Activated gamma-delta T cell treated with anti-CD3 and anti-CD28 coated beads, Interleukin-2, amount 50 U/mL, for 16 hours (primary cell): Measurements from ENCODE around the gene EPB41L1.

ENCODE experiments used
- DNase-seq: peaks from one replicate; pipeline ENCODE4 v3.0.0-alpha.2; 2020; ENCODE audit warnings: low read depth

EPB41L1 gene

DNA sequence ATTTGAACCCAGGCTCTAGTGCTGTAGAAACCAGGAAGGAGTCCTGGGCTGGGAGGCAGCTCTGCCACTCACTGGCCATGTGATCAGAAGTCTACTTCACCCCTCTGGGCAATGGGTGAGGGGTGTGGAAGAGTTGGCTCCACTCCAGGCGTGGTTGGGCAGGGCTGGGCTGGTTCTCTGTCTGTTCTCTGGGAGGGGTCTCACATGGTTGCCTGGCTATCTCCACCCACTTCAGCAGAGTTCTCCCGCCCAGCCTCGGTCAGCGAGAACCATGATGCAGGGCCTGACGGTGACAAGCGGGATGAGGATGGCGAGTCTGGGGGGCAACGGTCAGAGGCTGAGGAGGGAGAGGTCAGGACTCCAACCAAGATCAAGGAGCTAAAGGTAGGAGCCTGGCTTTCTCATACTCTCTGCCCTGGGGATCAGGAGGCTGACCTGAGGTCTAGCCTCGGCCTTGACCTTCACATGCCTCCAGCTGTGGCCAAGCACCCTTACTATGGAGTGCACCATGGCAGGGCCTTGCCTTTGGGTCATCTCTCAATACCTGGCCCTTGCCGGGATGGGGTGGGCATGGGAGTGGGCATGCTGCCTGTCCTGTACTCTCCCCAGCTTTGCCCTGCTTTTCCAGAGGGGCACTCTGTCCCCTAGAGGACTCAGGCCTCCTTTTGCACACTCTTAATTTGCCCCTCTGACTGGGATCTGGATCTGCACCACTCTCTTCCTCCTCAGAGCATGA is 39.6 kb downstream of the EPB41L1 start:
- DNase-seq, result no peak

DNA sequence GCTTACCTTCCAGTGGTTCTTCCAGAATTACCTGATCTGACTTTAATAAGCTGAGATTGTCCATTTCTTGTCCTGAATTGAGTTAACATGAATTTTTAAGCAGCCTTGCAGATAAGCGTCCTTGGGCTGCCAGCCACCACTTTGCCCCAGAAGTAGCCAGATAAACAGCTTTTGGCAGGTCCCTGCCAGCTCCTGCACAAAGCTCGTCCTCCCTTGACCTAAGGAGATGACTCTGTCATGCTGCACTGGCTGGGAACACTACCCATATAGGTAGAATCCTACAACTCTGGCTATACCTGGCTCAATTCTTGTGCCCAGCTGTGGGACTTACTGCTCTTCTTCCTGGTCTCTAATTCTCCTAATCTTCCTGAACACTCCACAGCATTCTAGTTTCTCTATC is 42.1 kb downstream of the EPB41L1 start:
- DNase-seq, result no peak

DNA sequence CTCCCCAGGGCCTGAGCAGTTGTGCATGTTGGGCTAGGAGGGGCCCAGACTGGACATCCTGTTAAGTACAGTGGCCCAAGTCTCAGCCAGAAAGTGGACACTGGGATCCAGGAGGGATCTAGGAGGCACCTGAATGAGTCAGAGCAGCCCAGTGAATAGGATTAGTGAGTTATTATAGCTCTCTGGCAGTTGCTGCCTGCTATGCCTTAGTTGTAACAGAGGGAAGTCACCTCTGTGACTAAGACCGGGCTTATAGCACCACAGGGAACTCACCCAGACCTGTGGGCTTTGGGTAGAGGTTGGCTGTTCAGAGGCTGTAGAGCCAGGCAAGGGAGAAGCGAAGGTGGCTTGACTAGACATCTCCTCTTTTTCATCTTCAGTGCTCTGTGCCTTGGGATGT is 42.7 kb downstream of the EPB41L1 start:
- DNase-seq, result no peak

DNA sequence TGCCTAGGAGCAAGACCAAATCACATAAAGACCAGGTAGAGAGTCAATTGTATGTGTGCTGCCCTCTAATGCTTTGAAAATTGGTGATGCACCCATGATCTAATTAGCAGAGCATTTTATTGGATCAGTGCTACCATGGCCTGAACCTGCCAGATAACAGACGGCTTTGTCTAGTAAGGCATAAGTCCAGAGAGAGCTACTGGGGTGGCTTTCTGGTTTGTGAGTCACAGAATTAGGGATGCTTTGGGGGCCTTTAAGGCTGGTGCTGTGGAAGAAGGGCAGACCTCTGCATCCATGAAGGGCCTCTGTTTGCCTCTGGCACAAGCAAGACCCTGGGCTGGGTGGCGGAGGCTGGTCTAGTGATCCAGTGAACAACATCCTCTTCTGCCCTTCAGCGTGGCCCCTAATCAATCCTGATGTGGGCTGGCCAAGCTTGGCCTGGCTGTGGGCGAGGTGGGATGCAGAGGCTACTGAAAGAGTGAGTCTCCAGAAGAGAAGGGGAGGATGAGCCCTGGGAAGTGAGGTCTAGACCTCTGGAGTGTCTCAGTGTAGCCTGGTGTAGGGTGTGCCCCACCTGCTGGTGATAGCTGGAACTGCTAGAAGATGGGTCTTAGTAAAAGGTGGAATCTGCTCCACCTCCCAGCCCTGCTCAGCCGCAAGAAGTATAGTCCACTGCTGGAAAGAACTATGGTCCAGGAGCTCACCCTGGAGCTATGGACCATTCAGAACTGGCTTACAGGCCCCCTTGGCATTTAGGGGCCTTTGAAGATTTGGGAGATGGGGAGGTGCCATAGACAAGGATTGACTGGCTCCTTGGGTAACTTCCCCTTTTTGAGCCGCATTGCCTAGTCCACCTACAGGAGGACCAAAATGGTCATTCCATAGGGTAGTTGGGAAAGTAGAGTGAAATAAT is 45.1 kb downstream of the EPB41L1 start:
- peak; percentile 68 for DNase-seq

DNA sequence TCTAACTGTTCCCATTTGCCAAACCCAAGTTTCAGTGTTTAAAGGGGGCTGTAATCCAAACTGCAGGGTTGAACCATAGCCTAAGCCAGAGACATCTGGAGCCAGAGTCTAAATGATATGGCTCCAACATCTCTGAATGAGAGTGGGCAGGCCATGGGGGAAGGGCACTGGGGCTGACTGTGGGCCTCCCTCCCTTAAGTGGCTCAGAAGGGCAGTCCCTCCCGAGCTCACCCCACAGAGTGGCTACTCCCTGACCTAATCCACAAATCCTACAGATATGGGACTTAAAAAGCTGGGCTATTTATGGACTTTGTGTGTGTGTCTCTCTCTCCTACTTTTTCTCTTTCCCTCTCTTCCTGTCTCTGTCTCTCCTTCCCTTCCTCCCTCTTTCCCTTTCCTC is 45.9 kb downstream of the EPB41L1 start:
- no peak for DNase-seq

DNA sequence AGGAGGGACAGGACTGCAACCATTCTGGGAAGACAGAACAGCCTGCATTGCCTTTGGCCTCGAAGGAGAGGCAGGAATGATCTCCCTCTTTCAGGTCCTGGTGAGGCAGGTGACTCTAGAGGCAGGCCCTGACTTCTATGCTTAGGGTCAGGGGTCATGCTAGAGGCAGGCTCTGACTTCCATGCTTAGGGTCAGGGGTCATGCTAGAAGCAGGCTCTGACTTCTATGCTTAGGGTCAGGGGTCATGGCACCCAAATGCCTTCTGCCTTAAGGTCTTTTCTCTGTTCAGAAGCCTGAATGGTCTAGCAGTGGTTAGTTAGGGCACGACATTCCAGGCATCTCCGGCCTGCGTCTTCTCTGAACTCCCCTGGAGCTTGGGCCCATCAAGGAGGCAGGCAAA is 46.7 kb downstream of the EPB41L1 start:
- DNase-seq, result no peak

DNA sequence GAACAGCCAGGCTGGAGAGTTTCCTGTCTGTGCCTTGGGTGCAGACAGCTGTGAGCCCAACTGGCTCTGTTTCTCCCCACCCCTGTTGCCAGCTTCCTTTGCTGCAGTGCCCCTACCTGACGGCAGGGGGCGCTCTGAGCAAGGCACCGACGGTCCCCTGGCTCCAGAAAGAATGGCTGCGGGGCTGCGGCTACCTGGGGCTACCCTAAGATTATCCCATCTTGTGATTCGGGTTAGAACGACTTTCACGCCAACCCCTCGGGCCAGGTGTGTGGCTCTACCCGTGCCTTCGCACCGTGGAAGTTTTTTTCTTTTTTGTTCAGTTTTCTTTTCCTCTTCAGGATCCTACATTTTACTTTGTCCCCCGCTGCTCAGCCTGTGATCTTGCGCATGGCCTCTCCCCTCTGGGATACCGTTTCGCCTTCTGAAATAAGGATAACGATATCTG is 48.4 kb downstream of the EPB41L1 start:
- DNase-seq, result peak; percentile 71

DNA sequence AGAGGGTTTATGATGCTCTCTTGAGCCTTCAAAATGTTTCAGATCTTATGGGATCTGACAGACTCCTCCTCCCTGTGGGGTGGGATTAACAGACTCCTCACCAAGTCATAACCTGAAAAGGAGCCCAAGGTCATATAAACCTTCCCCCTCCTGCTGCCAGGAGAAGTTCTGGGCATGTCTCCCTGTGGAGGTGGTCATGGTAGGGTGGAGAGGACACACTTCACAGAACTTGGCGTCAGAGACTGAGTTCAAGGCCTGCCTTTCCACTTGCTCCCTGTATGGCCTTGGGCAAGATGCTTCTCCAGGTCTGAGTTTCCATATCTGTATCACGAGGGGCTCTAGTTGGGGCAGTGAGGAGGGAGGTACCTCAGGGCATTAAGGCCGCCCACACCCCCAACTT is 49.3 kb downstream of the EPB41L1 start:
- DNase-seq, result no peak

DNA sequence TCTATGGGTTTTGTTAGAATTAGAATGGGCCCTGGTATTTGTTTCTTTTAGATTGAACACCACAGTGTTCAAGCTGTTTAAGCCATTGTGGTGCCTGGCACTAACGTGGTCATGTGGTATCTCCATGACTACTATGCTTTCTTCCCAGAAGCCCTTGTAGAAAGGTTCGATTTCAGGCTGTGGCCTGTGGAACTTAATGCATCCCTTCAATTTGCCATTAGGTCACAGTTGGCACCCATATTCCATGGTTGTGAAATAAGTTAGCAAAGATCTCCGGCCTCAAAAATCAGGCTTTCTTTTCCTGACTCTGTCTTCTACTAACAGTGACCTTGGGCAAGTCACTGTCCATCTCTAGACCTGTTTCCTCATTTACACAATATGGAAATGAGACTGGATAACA is 50.5 kb downstream of the EPB41L1 start:
- no peak for DNase-seq

DNA sequence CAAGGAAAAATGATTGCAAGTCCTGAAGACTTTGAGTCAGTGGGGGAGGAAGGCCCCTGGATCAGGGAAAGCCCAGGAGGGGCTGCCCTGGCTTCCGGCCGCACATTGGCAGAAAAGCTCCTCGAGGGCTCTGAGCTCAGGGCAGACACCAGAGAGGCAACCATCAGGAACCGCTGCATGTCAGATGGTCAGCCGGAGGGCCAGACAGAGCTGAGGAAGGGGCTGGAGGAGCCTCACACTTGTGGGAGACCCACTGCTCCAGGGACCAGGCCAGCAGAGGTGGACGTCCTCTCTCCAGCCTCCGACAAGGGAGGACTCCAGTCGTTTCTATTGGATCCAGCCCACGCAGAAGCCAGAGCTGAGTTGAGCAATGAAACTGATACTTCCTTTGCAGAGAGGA is 51.5 kb downstream of the EPB41L1 start:
- DNase-seq, result no peak

DNA sequence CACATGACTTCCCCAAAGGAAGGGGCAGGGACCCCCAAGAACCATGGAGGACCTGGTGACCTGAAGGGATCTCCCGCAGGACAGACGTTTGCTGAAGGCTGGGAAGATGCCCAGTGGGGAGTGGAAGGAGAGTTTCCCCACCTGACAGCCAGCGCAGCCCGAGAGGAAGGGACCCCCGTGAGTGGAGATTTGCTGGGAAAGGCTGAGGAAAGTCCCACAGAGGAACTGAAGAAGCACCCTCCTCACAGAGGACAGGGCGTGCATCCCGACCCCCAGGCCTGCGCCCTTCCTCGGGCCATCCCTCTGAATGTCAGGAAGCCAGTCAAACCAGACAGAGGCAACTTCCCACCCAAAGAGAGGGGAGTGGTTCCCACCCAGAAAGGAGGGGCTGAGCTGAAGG is 52.1 kb downstream of the EPB41L1 start:
- DNase-seq, result no peak

DNA sequence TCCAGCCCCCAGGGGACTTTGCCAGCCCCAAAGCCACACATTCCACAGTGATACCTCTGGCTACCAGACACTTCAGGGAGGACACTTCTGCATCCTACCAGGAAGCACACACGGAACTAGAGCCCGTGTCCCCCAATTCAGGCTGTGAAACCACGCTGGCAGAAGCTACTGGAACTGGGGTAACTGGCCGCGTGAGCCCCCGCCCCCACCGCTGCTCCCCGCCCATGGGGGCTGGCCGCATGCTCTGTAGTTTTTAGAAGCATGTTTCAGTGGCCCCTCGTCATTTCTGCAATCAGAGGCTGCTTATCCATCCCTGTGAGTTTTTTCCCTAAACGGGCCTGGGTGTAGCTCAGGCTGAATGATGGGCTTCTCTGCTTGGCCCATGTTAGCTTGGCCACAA is 53.1 kb downstream of the EPB41L1 start:
- no peak for DNase-seq

DNA sequence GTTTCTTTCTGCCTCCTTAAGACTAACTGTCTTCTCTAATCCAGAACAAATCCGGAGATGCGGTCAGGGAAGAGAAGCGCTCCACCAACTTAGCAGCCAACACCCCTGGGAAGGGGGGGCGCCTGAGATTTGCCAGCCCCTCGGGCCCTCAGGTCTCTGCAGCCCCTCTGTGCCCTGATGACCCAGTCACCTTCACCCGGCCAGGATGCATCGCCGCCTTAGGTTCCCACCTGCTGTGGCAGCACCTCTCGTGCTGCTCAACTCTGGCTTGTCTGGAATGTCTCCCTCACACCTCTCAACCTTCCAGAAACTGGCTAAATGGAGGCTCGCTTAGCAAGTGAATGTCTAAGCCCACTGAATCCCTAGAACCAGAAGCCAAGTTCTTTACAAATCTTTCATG is 53.7 kb downstream of the EPB41L1 start:
- no peak for DNase-seq

DNA sequence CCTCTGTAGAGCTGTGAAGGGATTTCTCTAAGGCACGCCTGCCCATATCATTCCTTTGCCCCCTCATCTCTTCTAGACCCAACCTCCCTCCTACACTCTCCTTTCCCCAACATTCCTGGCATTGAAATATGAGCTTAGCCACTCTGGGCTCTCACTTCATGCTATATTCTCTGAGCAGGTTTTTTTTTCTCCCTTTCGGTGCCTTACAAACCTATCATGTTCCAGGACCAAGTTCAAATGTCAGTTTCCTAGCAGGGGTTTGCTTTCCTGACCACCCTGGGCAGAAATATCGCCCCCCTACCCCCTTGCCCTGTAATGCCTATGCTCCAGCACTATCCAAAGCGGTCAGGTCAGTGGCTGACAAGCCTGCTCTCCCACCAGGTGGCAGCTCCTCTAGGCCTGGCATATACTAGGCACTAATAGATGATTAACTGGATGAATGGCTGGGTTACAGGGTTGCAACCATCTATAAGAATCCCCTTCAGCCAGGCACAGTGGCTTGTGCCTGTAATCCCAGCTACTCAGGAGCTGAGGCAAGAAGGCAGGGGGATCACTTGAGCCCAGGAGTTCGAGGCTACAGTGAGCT is 56.0 kb downstream of the EPB41L1 start:
- no peak for DNase-seq

DNA sequence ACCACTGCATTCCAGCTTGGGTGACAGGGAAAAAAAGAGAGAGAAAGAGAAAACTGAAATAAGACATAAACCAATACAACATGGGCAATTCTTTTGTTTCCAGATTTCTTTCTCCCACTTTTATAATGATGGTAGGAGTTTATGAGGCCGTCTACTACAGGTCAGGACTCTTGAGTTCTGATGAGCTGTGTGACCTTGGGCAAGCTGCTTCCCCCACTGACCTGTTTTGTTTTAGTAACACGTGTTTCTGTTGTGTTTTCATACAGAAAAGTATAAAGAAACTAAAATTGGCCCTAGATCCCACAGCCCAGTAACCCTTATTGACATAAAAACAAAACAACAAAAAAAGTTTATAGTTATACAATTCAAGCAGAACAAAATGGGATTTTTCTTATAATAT is 58.8 kb downstream of the EPB41L1 start:
- DNase-seq, result no peak

DNA sequence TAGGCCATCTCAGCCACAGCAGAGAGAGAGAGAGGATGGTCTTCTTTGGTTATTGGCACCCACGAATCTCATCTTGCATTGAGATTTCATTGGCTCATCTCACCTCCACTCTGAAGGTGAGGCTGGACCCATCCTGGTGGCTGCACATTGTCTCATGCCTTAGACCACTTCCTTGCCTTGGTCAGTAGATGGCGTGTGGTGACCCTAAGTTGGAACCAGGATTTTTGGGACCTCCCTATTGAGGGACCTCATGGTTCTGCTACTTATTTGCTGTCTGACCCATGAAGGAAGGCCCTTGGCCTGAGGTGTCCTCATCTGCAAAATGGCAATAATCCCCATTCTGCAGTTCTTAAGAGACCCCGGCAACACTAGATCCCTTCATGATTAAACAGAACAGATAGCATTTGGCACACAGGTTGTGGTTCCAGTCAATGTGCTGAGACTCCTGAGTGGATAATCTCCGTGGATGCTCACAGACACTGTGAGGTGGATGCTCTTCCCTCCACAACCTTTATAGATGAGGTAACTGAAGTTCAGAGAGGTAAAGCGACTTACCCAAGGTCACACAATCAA is 60.2 kb downstream of the EPB41L1 start:
- no peak for DNase-seq

DNA sequence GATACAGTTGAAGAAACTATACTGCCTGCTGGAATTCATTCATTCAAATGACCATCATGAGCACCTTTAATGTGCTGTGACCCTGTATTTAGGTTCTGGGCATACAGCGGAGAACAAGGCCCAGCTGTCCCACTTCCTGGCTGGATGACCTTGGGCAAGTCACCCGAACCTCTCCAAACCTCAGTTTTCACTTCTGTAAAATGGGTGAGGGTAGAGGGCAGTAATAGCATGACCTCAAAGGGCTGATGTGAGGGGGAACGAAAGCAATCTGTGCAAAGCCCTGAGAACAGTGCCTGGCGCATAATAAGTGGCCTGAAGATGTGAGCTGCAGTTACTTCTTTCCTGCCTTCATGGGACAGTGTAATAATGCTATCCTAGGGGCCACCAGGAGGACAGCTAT is 61.2 kb downstream of the EPB41L1 start:
- DNase-seq, result no peak

DNA sequence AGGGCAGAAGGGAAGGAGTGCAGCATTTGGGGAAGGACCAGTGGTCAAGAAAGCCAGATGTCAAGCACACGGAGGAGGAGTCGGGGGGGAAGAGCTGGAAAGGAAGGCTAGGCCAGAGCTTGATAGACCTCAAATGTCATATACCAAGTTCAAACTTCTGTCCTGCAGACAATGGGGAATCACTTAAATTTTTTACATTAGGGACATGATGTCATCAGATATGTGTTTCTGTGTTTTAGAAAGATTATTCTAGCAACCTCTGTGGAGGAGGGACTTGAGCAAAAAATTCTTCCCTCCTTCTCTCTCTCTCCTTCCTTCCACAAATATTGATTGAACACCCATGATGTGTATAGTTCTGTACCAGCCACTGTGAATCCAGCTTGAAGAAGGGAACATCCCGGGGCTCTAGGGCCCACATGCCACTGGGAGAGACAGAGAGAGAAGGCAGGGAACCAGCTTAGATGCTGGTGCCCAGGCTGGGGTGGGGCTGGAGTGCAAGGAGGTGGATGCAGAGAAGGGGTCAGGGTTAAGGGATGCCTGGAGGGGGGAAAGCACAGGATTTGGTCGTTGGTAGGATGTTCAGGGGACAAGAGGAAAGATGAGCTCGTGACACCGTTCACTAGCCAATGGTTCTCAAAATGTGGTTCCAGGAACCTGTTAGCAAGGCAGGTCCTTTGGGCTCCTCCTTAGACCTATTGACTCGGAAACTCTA is 61.9 kb downstream of the EPB41L1 start:
- DNase-seq, result no peak

DNA sequence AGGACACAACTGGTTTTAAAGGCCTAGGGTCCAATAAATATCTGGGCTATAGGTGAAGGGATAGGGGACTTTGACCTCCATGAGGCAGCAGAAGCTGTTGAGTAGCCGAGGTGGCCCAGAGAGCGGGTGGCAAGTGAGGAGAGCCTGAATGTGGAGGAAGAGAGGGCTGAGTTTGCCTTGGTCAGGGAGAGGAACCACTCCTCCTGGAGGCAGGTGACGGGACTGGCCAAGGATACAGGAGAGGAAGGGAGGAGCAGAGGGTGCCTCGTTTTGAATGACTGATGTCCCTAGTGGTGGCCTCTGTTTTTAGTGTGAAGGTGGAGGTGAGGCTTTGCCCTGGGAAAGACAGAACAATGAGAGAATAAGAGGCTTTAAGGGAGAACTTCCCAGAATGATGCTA is 62.7 kb downstream of the EPB41L1 start:
- DNase-seq, result no peak

DNA sequence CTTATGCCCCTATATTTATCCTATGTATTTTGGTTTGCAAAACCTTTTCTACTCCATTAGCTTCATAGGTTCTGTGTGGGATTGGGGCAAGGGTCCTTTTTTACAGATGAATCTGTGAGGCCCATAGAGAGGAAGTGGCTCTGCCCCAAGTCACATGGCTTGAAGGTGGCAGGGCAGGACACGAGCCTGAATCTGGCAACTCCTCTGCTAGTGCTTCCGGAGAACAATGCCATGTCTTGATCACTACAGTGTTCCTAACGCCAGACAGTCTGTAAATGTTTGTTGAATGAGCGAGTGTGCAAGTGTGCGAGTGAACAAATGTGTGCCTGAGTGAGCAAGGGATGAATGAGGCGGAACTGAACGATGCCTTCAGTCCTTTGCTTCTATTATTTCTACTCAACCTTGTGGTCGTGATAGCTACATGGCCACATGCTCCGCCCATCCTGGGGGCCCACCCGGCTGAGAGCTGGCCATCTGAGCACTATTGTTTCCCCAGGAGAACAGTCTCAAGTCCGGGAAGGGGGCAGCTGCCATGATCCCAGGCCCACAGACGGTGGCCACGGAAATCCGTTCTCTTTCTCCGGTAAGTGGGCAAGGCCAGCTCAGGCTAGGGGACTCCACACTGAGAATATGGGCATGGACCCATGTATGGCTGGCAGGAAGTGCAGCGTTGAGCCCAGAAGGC is 64.0 kb downstream of the EPB41L1 start:
- no peak for DNase-seq

DNA sequence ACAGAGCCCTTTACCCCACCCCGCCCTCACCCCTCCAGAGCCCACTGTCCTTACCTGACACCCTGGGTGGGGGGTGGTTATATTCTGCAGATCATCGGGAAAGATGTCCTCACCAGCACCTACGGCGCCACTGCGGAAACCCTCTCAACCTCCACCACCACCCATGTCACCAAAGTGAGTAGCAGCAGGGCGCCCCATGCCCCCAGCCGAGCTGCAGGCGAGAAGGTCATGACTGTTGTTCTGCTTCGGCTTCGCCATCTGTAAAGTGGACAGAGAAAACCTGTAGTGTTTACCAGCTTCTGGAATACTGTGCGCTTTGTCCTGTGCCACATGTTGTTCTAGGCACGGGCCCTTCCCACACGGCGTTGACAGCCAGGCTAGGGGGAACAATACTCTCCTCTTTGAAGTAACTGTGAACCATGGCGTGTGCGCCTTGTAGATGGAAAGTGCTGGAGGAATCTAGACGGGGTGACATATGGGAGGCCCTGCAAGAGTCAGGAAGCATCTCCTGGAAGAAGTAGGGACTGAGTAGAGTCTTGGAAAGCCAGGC is 65.2 kb downstream of the EPB41L1 start:
- no peak for DNase-seq
